ENCODE measurements around the gene PRIM1. TPM values are rescaled to one million over a fixed set of nuclear protein-coding genes. Genes with fewer than 3 reads are reported as not detected.
"Not testable (repeated sequence)": the region's sequence is repeated elsewhere in the genome, so short reads cannot be mapped to it uniquely, and the experiment has no call there.

PRIM1 gene
- total RNA-seq, 1 donor from 2014 or later: 9.1 TPM

- no peak for DNase-seq (ENCODE audit: low spot score)
These were observed 34.9 kb downstream of the PRIM1 start for GRCh38 chr12:56716933-56717880.

GRCh38 chr12:56716458-56716857 is 35.7 kb downstream of the PRIM1 start:
- DNase-seq (ENCODE audit: low spot score): no peak

DNA sequence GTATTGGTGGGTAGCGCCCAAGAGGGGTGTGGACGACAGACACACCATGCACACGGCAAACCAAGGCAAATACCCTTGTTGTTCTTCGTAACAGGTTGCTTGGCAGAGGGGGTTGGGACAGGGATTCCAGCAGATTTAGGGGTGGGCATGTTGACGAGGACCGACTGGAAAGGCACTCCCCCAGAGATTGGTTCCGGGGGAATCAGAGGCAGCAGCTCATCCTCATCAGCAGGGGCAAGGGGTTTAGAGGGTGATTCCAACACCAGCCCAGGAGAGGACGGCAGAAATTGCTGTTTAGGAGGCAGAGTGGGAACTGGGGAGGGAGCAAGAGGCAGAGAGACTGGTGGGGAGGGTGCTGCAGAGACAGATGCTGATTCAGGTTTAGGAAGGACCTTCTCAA is 36.3 kb downstream of the PRIM1 start:
- no peak for DNase-seq (ENCODE audit: low spot score)

GRCh38 chr12:56714431-56714929 is 37.6 kb downstream of the PRIM1 start:
- DNase-seq (ENCODE audit: low spot score): no peak

DNA sequence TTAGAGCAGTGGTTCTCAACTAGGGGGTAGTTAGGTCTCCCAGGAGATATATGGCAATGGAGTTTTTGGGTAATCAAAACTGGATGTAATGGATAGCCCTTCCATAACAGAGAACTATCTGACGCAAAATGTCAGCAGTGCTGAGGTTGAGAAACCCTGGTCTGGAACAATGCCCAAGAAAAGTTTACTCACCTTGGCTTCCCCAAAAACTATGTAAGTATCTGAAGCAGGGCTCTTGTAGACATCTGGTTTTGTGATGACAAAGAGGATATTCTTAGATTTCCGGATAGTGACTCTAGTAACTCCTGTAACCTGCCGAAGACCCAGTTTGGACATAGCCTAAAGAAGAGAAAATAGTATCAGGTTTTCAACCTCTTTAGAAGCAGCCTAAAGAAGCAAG is 38.8 kb downstream of the PRIM1 start:
- no peak for DNase-seq (ENCODE audit: low spot score)

DNA sequence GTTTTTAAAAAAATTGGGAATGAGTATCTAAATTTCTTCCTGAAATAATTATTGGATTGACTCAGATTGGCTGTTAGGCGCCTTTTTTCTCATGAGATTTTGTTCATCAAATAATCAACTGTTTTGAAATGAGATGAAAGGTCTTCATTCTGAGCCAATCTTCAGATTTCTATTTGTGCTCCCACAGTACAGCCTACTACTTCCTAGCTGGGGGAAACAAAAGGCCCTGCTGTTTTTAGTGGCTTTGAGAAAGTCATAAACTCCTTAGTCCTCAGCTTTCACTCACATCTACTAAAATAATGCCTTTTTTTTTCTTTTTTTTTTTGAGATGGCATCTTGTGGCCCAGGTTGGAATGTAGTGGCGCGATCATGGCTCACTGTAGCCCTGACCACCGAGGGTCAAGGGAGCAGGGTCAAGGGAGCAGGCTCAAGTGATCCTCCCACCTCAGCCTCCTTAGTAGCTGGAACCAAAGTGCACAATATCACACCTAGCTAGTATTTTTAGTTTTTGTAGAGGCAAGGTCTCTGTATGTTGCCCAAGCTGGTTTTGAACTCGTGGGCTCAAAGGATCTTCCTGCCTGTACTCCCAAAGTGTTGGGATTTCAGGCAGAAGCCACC is 42.3 kb downstream of the PRIM1 start:
- no peak for DNase-seq (ENCODE audit: low spot score)

- not testable (repeated sequence) for DNase-seq (ENCODE audit: low spot score)
These were observed 47.6 kb downstream of the PRIM1 start for GRCh38 chr12:56704522-56704921.

GRCh38 chr12:56699020-56699661 is 53.0 kb downstream of the PRIM1 start:
- DNase-seq (ENCODE audit: low spot score): no peak

DNA sequence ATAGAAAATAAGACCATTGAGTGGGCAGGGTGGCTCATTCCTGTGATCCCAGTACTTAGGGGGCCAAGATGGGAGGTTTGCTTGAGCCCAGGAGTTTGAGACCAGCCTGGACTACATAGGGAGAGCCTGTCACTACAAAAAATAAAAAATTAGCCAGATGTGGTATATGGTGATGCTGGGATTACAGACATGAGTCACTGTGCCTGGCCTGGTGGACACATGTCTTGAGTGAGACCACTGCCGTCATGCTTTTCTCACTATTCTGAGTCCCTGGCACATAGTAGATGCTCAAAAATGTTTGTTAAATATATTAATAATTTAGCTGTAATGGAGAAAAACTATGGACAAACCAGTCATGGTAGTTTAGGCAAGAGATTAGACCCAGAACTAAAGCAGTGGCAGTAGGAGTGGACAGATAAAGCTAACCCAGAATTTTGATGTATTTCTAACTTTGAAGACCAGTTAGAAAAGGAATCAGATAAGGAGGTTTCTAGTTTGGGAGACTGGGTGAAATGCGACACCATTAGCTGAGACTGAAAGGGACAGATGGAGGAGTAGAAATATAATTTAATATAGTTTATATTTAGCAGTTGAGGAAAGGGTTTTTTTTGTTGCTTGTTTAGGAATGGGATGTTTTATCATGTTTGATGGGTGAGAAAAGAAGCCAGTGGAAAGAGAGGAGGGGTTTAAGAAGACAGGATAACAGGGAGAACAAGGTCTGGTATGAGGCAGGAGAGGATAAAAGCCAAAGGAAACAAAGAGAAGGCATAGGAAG is 56.6 kb downstream of the PRIM1 start:
- no peak for DNase-seq (ENCODE audit: low spot score)

DNA sequence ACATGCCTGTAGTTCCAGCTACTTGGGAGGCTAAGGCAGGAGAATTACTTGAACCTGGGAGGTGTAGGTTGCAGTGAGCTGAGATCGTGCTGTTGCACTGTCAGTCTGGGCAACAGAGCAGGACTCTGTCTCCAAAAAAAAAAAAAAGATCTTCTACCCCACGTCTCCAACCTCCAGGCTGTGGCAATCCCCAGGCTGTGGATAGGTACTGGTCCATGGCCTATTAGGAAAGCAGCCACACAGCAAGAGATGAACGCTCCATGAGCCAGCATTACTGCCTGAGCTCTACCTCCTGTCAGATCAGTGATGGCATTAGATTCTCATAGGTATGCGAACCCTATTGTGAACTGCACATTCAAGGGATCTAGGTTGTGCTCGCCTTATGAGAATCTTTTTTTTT is 58.0 kb downstream of the PRIM1 start:
- DNase-seq (ENCODE audit: low spot score): no peak

- DNase-seq (ENCODE audit: low spot score): no peak
These were observed 63.3 kb downstream of the PRIM1 start for GRCh38 chr12:56688846-56689109.

- peak; percentile 99 for DNase-seq (ENCODE audit: low spot score)
These were observed 63.8 kb downstream of the PRIM1 start, which contains the start of gene PTGES3 for GRCh38 chr12:56688129-56688845. PTGES3 (minus strand) TSS chr12:56688284; CDS start chr12:56687999, 285 bp downstream.

DNA sequence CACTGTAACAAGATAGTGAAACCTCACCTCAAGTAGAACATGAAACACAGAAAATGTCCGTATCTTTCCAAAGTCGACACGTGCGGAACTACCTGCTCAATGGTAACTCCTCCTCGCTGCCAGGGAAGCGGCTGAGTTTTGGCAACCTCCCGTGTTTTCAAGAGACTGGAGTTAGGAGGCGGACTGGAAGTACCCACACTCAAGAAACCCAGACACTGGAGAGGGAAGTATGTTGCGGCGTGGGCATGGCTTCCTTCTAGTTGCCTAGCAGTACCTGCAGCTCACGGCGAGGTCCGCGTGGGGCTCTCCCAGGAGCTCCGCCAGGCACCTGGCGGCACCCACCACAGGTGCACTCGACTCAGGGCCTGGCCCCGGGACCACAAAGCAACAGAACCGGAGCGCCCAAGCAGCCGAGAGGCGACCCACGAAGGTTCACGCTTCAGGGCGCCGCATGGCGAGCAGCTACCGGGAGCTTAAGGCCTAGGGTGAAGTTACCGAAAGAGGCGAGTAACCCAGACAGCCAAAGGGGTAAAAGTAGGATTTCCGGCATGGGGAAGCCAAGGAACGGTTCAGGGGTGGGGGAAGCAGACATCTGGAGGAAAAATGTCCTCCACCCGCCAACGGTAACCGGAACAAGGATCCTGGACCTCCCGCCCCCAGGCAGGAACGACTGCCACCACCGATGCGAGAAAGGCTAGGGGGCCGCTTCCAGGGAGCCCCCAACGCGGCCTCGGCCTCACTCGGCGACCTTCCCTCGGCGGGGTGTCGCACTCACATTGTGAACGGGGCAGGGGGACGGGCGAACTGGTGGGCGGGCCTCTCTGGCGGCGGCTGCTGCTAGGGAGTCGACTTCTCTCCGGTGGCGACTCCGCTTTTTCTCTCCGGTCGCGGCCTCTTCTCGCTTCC is 64.6 kb downstream of the PRIM1 start:
- peak; percentile 50 for DNase-seq (ENCODE audit: low spot score)

DNA sequence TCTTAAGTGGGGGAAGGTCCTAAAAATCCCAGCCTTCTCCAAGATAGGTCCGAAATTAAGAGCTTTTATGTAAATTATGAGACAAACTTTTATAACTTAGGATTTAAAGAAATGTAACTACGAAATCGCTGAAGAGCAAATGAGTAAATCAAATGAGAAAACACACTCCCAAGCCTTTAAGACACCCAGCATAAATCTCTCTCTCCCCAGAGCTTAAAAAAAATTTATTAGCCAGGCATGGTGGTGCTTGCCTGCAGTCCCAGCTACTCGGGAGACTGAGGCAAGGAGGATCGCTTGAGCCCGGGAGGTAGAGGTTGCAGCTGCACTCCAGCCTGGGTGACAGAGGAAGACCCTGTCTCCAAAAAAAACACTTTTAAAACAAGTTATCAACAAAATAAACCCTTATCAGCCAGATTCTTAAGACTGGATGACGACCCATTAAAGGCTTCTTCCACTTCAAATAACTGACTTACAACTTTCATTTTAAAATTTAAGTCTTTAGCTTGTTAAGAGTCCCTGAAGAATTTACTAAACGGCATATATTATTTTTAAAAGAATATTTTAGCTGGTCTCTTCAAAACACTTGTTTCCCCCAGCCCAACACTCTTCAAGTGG is 67.3 kb downstream of the PRIM1 start:
- no peak for DNase-seq (ENCODE audit: low spot score)

DNA sequence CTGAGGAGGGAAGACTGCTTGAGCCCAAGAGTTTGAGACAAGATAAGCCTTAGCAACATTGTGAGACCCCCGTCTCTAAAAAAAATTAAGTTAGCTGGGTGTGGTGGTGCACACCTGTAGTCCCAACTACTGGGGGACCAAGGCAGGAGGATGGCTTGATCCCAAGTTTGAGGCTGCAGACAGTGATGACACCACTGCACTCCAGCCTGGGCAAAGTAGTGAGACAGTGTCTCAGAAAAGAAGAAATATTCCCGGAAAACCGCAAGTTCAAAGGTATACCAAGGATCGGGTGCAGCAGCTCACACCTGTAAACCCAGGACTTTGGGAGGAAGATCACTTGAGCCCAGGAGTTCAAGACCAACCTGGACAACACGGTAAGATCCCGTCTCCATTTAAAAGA is 69.8 kb downstream of the PRIM1 start:
- no peak for DNase-seq (ENCODE audit: low spot score)
